Endothelial cell (in vitro differentiated cells): ENCODE data around the gene KIF2A. TPM values are rescaled to one million over a fixed set of nuclear protein-coding genes. Genes with fewer than 3 reads are reported as not detected.
A peak's percentile ranks its signal among the peaks of the same experiment; 100 is the strongest.

Source experiments
- DNase-seq: peaks from one replicate; pipeline ENCODE4 v3.0.0; 2021; ENCODE audit warnings: low spot score
- H3K27ac Mint-ChIP-seq: one replicate; pipeline ENCODE4 v1.8.0; 2021; ENCODE audit warnings: mixed read lengths, inconsistent platforms; ENCODE audit not compliant: unreplicated experiment
- H3K27me3 Mint-ChIP-seq: one replicate; pipeline ENCODE4 v1.8.0; 2021; ENCODE audit warnings: mild to moderate bottlenecking, moderate library complexity, mixed read lengths, inconsistent platforms; ENCODE audit not compliant: unreplicated experiment
- H3K36me3 Mint-ChIP-seq: one replicate; pipeline ENCODE4 v1.8.0; 2021; ENCODE audit warnings: mild to moderate bottlenecking, low read depth, mixed read lengths, inconsistent platforms; ENCODE audit not compliant: unreplicated experiment
- H3K4me1 Mint-ChIP-seq: one replicate; pipeline ENCODE4 v1.8.0; 2021; ENCODE audit warnings: mild to moderate bottlenecking, mixed read lengths, inconsistent platforms; ENCODE audit not compliant: unreplicated experiment
- H3K4me3 Mint-ChIP-seq: one replicate; pipeline ENCODE4 v1.8.0; 2021; ENCODE audit warnings: mild to moderate bottlenecking, mixed read lengths, inconsistent platforms; ENCODE audit not compliant: unreplicated experiment
- H3K9me3 Mint-ChIP-seq: one replicate; pipeline ENCODE4 v1.8.0; 2021; ENCODE audit warnings: mixed read lengths, inconsistent platforms; ENCODE audit not compliant: unreplicated experiment
- total RNA-seq: library from RNA; stranded (reverse); fragmentation: NEBNext Ultra II Directional; extraction: Animal tissue kit (Norgen Biotek cat#: 25700); gene quantifications from one replicate; pipeline ENCODE4 v1.2.1, GENCODE V29; 2021; ENCODE audit not compliant: unreplicated experiment
- TF ChIP-seq, protein P1 (sequence below): fragments of 200-600 bp; sonication (generic); IDR thresholded peaks from one replicate; pipeline ENCODE4 v1.5.0; 2021; ENCODE audit warnings: antibody characterized with exemption; ENCODE audit not compliant: unreplicated experiment

The KIF2A gene
- total RNA-seq, 1 donor from 2014 or later, result 56.8 TPM

DNA sequence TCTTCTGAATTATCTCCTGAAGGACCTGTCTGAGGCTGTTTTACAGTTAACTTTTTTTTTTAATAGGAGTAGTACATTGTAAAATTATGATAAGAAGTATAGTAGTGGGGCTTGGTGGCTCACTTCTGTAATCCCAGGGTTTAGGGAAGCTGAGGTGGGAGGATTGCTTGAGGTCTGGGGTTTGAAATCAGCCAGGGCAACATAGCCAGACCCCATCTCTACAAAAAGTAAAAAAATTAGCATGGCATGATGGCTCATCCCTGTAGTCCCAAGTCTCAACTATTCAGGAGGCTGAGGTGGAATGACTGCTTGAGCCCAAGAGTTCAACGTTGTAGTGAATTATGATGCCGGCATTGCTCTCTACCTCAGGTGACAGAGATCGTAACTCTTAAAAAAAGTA lies 113.6 kb downstream of the KIF2A start:
- H3K4me3 Mint-ChIP-seq, result no peak overlapping the region
- no peaks in the 10 kb centered on the region for H3K27me3 Mint-ChIP-seq
- no peak for DNase-seq
- peaks cover 3% of the 10 kb centered on the region for H3K4me1 Mint-ChIP-seq
- H3K27ac Mint-ChIP-seq, result no peak overlapping the region
- H3K9me3 Mint-ChIP-seq, result no peaks in the 10 kb centered on the region
- TF ChIP-seq, protein P1, sequence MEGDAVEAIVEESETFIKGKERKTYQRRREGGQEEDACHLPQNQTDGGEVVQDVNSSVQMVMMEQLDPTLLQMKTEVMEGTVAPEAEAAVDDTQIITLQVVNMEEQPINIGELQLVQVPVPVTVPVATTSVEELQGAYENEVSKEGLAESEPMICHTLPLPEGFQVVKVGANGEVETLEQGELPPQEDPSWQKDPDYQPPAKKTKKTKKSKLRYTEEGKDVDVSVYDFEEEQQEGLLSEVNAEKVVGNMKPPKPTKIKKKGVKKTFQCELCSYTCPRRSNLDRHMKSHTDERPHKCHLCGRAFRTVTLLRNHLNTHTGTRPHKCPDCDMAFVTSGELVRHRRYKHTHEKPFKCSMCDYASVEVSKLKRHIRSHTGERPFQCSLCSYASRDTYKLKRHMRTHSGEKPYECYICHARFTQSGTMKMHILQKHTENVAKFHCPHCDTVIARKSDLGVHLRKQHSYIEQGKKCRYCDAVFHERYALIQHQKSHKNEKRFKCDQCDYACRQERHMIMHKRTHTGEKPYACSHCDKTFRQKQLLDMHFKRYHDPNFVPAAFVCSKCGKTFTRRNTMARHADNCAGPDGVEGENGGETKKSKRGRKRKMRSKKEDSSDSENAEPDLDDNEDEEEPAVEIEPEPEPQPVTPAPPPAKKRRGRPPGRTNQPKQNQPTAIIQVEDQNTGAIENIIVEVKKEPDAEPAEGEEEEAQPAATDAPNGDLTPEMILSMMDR, result no peak
- H3K36me3 Mint-ChIP-seq, result no peaks in the 10 kb centered on the region

DNA sequence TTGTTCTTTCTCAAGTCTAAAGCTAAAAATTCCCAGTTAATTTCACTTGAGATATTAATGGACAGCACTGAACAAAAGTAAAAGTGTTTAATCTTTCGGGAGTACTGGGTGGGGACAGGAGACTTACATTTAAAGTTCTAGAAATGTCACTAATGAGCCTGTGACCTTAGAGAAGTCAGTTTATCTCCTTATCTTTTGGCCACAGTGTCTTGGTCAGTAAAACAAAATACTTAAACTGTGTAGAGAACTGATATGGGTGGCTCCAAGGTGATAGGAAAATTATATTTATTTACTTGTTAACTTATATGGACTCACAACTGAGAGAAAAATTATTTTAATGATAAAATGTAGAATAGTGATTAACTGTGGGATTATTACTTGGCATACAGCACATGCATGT lies 115.4 kb downstream of the KIF2A start:
- H3K36me3 Mint-ChIP-seq, result no peaks in the 10 kb centered on the region
- no peak for DNase-seq
- H3K4me3 Mint-ChIP-seq, result no peak overlapping the region
- H3K27me3 Mint-ChIP-seq, result no peaks in the 10 kb centered on the region
- TF ChIP-seq, protein P1, result no peak
- H3K27ac Mint-ChIP-seq, result no peak overlapping the region
- no peaks in the 10 kb centered on the region for H3K4me1 Mint-ChIP-seq
- no peaks in the 10 kb centered on the region for H3K9me3 Mint-ChIP-seq

DNA sequence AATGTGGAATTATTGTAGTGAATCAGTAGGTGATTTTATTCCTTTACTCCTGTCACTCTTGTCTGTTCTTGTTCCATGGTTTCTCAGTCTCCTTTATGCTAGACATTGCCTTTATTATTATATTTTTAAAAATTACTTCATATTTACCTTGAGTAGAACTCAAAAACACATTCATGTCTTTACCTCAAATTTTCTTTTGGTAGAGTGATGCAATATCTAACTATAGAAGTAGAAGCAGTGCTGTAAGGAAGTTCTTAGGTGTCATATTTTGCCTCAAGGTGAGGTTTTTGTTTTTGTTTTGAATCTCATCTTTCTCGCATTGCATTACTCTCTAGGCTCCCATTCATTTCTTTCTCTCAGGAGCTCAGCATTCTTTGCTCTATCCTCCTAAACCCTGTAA lies 118.8 kb downstream of the KIF2A start:
- no peaks in the 10 kb centered on the region for H3K9me3 Mint-ChIP-seq
- H3K36me3 Mint-ChIP-seq, result no peaks in the 10 kb centered on the region
- H3K4me1 Mint-ChIP-seq, result no peaks in the 10 kb centered on the region
- TF ChIP-seq, protein P1, result no peak
- H3K27me3 Mint-ChIP-seq, result no peaks in the 10 kb centered on the region
- no peak overlapping the region for H3K4me3 Mint-ChIP-seq
- DNase-seq, result no peak
- H3K27ac Mint-ChIP-seq, result no peak overlapping the region

DNA sequence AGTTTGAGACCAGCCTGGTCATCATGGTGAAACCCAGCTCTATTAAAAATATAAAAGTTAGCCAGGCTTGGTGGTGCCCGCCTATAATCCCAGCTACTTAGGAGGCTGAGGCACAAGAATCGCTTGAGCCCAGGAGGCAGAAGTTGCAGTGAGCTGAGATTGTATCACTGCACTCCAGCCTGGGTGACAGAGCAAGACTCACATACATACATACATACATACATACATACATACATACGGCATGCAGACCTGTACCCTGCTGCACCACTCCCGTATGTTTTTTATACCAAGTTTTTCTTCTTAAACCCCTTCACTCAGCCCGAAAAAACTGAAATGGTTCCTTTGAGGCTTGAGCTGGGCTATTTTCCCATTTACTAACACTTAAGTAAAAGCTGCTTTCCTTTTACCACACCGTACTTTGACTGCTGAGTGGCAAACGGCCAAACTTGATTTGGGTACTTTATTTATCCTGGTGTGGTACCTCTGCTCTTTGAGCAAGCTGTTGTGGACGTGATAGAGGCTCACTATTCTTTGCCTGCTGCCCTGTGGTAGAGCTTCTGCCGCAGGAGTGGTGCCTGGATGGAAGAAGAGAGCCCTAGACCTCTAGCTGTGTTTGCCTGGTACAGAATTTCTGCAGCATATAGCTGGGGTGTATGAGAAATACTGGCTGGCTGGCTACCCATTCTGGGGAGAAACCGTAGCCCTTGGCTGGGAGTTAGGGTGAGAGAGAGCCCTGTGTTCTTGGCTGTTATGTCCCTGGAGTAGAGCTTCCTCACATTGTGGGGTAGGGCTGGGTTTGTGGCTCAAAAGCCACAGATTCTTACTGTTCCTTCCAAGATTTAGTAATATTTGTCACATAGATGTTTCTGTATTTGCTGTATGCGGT lies 126.0 kb downstream of the KIF2A start:
- no peak for DNase-seq
- no peak overlapping the region for H3K4me3 Mint-ChIP-seq
- TF ChIP-seq, protein P1, result no peak
- no peaks in the 10 kb centered on the region for H3K9me3 Mint-ChIP-seq
- peaks cover 3% of the 10 kb centered on the region for H3K27me3 Mint-ChIP-seq
- H3K27ac Mint-ChIP-seq, result peak overlapping the region; percentile 0
- no peaks in the 10 kb centered on the region for H3K36me3 Mint-ChIP-seq
- no peaks in the 10 kb centered on the region for H3K4me1 Mint-ChIP-seq

DNA sequence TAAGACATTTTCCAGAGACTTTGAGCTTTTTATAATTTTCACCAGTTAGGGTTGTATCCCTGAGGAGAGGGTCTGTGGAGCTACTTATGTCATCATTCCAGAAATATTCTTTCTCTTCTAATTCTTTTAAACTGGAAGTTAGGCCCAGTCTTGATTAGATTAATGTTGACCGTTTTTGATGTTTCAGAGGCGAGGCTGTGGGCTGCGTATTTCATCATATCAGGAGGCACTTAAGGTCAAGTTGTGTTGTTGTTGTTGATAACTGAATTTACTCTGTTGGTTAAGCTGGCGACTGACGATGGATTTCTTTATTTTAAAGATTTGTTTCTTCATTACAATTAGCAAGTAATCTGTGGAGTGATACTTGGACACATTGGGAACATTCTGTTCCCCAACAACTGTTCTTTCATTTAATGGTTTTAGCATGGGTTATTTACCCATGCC lies 126.6 kb downstream of the KIF2A start:
- H3K27ac Mint-ChIP-seq, result peak overlapping the region; percentile 0
- peaks cover 3% of the 10 kb centered on the region for H3K27me3 Mint-ChIP-seq
- no peak overlapping the region for H3K4me3 Mint-ChIP-seq
- H3K4me1 Mint-ChIP-seq, result no peaks in the 10 kb centered on the region
- H3K9me3 Mint-ChIP-seq, result no peaks in the 10 kb centered on the region
- no peaks in the 10 kb centered on the region for H3K36me3 Mint-ChIP-seq
- no peak for DNase-seq
- TF ChIP-seq, protein P1, result no peak
